Measurements from ENCODE around the gene SMC2.

Gene SMC2

DNA sequence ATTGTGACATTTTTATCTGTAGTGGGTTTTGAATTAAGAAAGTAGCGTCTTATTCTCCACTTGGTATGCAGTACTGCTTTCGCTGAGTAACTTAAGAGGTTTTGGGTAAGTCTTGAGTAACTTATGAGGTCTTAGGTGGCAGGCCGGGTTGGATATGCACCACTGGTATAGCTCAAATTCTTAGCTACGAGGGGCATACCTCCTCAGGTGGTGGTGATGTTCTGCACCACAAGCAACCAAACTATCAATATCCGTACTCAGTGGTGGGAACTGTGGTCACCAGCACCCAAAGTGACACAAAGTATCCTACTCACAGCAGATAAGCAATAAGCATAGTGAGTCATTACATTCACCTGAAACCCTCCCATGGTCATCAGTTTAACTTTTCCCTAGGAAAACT, 13.7 kb downstream of the SMC2 start:
- DNase-seq (ENCODE audit: low read depth): no peak

DNA sequence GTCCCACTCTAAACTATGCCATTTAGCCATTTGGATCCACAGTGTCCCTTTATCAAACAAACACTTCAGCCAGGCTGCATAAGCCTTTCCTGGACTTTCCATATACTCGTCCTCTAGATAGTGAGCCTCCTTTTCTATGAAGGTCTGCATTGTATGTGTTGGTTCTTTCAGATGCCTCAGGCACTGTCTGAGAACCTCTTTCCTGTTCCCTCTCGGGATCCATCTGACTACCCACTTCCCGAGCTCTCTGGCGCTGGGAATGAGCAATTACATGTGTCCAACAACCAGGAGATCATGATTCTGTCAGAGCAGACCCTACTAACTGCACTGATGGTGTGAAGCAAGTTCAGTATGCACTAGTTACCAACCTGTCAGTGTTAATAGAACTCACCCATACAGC, 14.2 kb downstream of the SMC2 start:
- no peak for DNase-seq (ENCODE audit: low read depth)

DNA sequence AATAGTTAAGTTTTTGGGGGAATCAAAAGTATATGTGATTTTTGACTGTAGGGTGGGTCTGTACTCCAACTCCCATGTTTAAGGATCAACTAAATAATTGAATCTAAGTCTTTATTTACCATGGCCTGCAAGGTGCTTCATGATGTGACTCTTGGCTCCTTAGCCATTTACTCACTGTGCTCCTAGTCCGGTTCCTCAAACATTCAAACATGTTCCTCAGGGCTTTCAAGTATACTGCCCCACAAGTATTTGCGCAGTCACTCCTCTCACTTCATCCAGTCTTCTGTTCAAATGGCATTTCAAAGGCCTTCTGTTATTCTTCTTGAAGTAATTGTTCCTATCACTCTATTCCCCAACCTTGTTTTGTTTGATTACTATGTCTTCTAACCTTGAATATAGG, 16.4 kb downstream of the SMC2 start:
- no peak for DNase-seq (ENCODE audit: low read depth)

DNA sequence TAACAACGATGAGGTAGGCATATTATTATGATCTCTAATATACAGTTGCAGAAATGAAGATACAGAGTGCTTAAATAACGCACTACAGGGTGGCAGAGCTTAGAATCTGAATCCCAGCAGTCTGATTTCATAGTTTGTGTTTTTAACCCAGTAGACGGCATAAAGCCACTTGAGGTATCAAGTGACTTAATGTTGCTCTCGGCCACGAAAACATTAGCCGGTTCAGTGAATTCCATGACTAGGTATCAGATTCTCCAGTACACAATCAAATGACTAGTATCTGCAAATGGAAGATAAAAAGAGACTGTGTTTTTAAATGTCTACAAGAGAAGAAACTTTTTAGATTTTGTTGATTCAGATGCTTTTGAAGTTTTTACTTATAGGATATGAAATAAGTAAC, 24.8 kb downstream of the SMC2 start:
- no peak for DNase-seq (ENCODE audit: low read depth)

DNA sequence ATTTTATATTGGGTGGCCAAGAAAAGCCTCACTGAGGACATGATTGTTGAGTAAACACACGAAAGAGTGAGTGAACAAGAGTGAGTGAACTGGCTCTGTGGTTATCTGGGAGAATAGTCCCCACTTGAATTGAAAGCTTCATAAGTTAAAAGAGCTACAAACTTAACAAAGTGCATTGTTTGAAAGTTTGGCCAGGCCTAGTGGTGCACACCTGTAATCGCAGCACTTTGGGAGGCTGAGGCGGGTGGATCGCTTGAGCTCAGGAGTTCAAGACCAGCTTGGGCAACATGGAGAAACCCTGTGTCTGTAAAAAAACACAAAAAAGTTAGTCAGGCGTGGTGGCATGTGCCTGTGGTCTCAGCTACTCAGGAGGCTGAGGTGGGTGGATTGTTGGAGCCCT, 26.9 kb downstream of the SMC2 start:
- no peak for DNase-seq (ENCODE audit: low read depth)

DNA sequence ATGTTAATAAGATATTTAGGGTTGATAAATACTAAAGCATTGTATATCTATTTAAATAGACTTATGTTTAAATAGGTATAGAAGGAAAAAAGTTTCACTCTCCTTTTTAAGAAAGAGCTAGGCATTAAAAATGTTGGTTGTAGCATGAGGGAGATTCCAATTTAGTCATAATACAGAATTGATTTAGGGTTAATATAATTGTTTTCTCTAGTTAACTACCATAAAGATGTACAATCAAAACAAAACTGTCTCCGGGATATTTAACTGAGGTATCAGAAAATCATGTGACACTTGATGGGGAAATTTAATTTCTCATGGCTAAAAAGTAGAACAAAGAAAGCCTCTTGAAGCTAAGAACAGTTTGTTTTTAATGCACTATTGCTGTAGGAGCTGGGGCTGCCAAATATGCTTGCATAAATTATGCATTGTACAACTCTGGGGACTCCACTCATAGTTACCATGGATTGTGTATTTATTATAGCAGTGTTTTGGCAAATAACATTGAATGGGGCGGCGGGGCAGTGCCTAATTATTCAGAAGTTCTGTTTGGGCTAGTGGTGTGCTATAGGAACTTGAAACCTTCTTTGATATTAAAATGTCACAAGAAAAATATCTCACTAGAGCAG, 44.2 kb downstream of the SMC2 start:
- no peak for DNase-seq (ENCODE audit: low read depth)

DNA sequence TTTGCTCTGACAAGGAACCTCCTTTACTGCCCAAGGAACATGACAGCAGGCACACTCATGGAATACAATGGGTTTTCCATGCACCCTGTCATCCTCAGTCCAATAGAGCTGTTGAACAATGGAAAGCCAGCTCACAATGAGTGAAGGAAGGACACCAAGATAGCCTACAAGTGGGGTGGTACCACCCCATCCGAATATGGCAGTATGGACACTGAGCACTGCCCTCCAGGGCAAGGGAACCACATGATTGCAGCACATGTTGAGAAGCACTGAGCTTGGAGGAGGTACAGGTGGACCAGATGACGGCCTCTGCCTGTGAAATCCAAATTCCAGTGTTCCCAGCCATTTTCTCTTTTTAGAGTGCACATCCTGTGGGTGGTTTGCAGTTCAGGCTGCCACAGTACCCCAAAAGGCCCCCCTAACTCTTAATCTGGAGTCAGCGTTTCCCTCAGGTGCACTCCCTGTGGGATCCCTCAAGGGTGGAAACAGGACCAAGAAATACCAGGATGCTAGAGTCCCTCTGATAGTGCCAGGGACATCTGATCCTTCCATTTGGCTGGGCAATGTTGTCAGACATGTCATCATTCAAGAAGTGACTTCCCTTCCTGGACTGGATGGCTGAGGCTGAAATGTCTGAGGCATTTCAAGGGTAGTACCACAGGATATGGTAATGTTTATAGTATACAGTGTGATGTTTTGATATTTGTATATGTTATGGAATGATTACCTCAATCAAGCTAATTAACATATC, 48.9 kb downstream of the SMC2 start:
- DNase-seq (ENCODE audit: low read depth): no peak

DNA sequence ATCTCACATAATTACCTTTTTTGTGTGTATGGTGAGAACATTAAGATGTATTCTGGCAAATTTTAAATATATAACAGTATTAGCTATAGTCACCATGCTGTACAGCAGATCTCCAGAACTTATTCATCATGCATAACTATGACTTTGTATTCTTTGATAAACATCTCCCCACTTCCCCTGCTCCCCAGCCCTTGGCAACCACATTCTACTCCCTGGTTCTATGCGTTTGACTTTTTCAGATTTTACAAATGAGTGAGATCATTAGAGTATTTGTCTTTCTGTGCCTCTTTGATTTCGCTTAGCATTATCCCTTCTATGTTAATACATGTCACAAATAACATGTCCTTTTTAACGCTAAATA, 49.4 kb downstream of the SMC2 start:
- DNase-seq (ENCODE audit: low read depth): no peak

DNA sequence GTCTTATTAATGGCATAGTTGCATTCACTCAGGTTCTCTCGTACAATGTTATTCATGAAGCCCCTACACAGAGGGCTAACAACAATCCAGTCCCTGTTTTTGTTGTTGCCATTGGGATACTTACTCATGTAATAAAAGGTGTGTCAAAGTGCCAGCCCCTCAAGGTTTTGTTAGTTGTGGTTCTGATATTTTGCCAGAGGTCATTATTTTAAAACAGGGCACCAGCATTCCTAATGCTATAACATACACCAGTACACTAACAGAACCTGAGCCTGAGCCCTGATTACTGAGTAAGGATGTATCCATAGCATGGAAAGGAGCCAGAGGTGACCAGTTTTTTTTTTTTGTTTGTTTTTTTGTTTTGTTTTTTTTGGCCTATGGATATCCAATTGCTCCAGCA, 50.2 kb downstream of the SMC2 start:
- DNase-seq (ENCODE audit: low read depth): no peak

DNA sequence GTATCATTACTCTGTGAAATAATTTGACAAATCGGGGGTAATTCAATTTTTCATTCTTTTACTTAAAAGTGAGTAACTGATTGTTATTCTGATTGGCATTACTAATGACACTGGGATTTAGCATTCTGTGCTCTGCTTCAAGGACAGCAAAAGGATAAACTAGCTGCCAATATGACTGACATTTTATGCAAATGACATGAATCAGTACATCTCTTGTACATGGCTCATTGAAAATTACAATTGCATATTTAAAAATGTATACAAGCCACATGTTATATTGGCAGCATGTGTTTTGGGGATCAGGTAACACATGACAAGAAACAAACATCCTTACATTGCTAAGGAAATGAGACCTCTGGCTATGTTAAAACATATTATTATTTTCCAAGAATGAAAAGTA, 79.0 kb downstream of the SMC2 start:
- DNase-seq (ENCODE audit: low read depth): no peak

DNA sequence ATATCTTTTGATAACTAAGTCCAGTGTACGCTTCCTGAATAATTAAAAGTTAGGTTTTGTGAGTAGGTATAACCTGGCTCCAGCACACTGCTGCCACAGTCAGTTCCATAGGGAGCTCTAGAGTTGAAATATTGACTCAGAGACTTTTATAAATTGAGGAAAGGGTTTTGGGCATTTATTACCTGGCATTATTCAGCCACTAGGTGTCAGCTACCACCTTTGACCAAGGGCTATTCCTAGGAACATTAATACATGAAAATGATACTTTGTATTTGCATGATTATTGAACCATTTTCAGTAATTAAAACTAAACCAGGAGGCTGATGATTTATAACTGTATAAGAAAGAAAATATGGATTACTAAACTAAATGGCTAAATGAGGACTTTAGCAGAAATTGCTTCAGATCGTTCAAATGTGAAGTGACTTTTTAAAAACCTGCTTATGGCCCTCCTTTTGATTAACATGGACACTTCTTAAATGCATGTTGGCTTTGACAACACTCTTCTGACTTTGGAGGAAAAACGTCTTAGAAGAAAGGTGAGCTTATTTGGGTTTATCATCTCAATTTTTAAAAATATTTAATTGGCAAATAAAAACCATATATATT, 83.0 kb downstream of the SMC2 start:
- no peak for DNase-seq (ENCODE audit: low read depth)

DNA sequence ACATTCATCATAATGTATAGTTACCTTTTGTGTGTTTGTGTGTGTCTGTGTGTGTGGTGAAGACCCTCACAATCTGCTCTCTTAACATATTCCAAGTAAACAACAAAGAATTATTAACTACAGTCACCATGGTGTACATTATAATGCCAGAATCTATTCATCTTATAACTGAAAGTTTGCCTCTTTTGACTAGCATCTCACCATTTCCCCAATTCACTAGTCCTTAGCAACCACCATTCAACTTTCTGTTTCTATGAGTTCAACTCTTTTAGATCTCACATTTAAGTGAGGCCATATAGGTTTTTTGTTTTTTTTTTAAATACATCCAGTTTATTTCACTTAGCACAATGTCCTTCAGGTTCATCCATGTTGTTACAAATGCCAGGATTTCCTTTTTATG, 83.6 kb downstream of the SMC2 start:
- no peak for DNase-seq (ENCODE audit: low read depth)

All from stimulated activated CD8-positive, alpha-beta memory T cell treated with anti-CD3 and anti-CD28 coated beads, Interleukin-15, amount 100 ng/mL, for 1 hour (primary cell).